H1 (cell line): Measurements from ENCODE around the gene MPC1. TPM values are rescaled to one million over a fixed set of nuclear protein-coding genes. Genes with fewer than 3 reads are reported as not detected.

ENCODE experiments used
- CTCF ChIA-PET: fragments of 300-600 bp; sonication (Branson Sonifier 250); formaldehyde crosslinking; loops from one replicate; lab custom pipeline; 2021; ENCODE audit not compliant: partially characterized antibody; lab: Charles Lee
- POLR2A ChIA-PET: fragments of 300-600 bp; sonication (Branson Sonifier 250); formaldehyde crosslinking; loops from one replicate; lab custom pipeline; 2021; ENCODE audit warnings: inconsistent platforms; ENCODE audit not compliant: partially characterized antibody; lab: Charles Lee
- DNase-seq, 2 experiments: peaks; one replicate each; pipeline versions ENCODE4 v3.0.0 to v3.0.0-alpha.2; 2010 to 2022; ENCODE audit warnings: low spot score in 2 of 2, low read depth in 1 of 2, mixed read lengths in 1 of 2
- FAIRE-seq: peaks from 2 replicates; lab custom pipeline; 2011; peaks lifted over from hg19 to GRCh38; lab: Jason Lieb, UNC
- H2AFZ ChIP-seq: 2 replicates; pipeline ENCODE4 v1.8.1; 2012; ENCODE audit warnings: low read length, inconsistent platforms
- H2AK5ac ChIP-seq: 2 replicates; pipeline ENCODE4 v1.6.1; 2013; ENCODE audit warnings: low read depth, low read length
- H2BK120ac ChIP-seq: replicated peaks from 2 replicates; pipeline ENCODE3; 2013; ENCODE audit warnings: low read depth, low read length, inconsistent platforms
- H2BK12ac ChIP-seq: 2 replicates; pipeline ENCODE4 v1.6.1; 2013; ENCODE audit warnings: low read depth, low read length
- H2BK15ac ChIP-seq: 2 replicates; pipeline ENCODE4 v1.6.1; 2013; ENCODE audit warnings: low read length
- H2BK20ac ChIP-seq: 2 replicates; pipeline ENCODE4 v1.6.1; 2013; ENCODE audit warnings: low read length
- H2BK5ac ChIP-seq: 2 replicates; pipeline ENCODE4 v1.6.1; 2013; ENCODE audit warnings: low read depth, low read length
- H3K14ac ChIP-seq: 2 replicates; pipeline ENCODE4 v1.6.1; 2013; ENCODE audit warnings: inconsistent platforms; ENCODE audit not compliant: insufficient read length
- H3K18ac ChIP-seq: 2 replicates; pipeline ENCODE4 v1.6.1; 2013; ENCODE audit warnings: low read length; ENCODE audit errors: extremely low read depth
- H3K23ac ChIP-seq: 2 replicates; pipeline ENCODE4 v1.6.1; 2013; ENCODE audit warnings: inconsistent platforms; ENCODE audit not compliant: insufficient read length
- H3K23me2 ChIP-seq: 2 replicates; pipeline ENCODE4 v1.6.1; 2013; ENCODE audit warnings: low read depth, low read length
- H3K27ac ChIP-seq: 2 replicates; pipeline ENCODE4 v1.6.1; 2011; ENCODE audit warnings: low read depth, low read length, inconsistent platforms
- H3K27me3 ChIP-seq, 4 experiments: replicated peaks in 1 of 4; 1 replicate in 1 of 4; 2 replicates in 3 of 4; pipeline versions ENCODE4 v1.6.1 to v1.8.1; 2011 to 2013; ENCODE audit warnings: low read length in 3 of 4, mild to moderate bottlenecking in 3 of 4, inconsistent platforms in 2 of 4, mixed read lengths in 2 of 4, moderate library complexity in 1 of 4; ENCODE audit not compliant: control insufficient read depth in 3 of 4, insufficient read depth in 3 of 4; ENCODE audit errors: extremely low read depth in 1 of 4
- H3K36me3 ChIP-seq, 4 experiments: 2 replicates each; pipeline versions ENCODE4 v1.6.1 to v1.8.1; 2011 to 2013; ENCODE audit warnings: mild to moderate bottlenecking in 4 of 4, low read length in 3 of 4, moderate library complexity in 2 of 4, control low read depth in 1 of 4, inconsistent platforms in 1 of 4; ENCODE audit not compliant: insufficient read depth in 4 of 4, control insufficient read depth in 2 of 4
- H3K4ac ChIP-seq: replicated peaks from 2 replicates; pipeline ENCODE3; 2013; ENCODE audit warnings: low read length, low read depth, mixed read lengths, inconsistent platforms; ENCODE audit not compliant: insufficient read length
- H3K4me1 ChIP-seq, 4 experiments: replicated peaks in 1 of 4; 1 replicate in 1 of 4; 2 replicates in 3 of 4; pipeline versions ENCODE4 v1.6.1 to v1.8.1; 2011 to 2013; ENCODE audit warnings: low read length in 3 of 4, inconsistent platforms in 2 of 4, mixed read lengths in 1 of 4; ENCODE audit not compliant: insufficient read depth in 4 of 4, control insufficient read depth in 3 of 4
- H3K4me2 ChIP-seq, 2 experiments: 2 replicates each; pipeline versions ENCODE4 v1.6.1 to v1.8.1; 2011 to 2013; ENCODE audit warnings: low read depth in 2 of 2, low read length in 2 of 2, control low read depth in 1 of 2, inconsistent platforms in 1 of 2, mild to moderate bottlenecking in 1 of 2; ENCODE audit not compliant: insufficient read depth in 1 of 2
- H3K4me3 ChIP-seq, 4 experiments: fragments of 200-600, 300-600 bp in 1 of 4; sonication (generic), shearing (Covaris generic), sonication (Bioruptor Twin) in 1 of 4; 2 replicates each; pipeline versions ENCODE4 v1.5.1 to v1.8.1; 2011 to 2016; ENCODE audit warnings: low read length in 4 of 4, low read depth in 3 of 4, control low read depth in 2 of 4, inconsistent platforms in 2 of 4, mild to moderate bottlenecking in 2 of 4, mixed read lengths in 1 of 4, moderate library complexity in 1 of 4; ENCODE audit not compliant: insufficient read depth in 2 of 4; ENCODE audit errors: extremely low read depth in 1 of 4
- H3K56ac ChIP-seq: replicated peaks from 2 replicates; pipeline ENCODE3; 2013; ENCODE audit warnings: low read depth, mild to moderate bottlenecking, mixed read lengths, low read length, inconsistent platforms; ENCODE audit not compliant: insufficient read length
- H3K79me1 ChIP-seq: 2 replicates; pipeline ENCODE4 v1.6.1; 2013; ENCODE audit warnings: low read depth, low read length, control low read depth
- H3K79me2 ChIP-seq, 2 experiments: 2 replicates each; pipeline versions ENCODE4 v1.6.1 to v1.8.1; 2012 to 2013; ENCODE audit warnings: low read length in 2 of 2, mild to moderate bottlenecking in 2 of 2, inconsistent platforms in 1 of 2; ENCODE audit not compliant: insufficient read depth in 2 of 2, control insufficient read depth in 1 of 2
- H3K9ac ChIP-seq, 4 experiments: replicated peaks in 1 of 4; 1 replicate in 1 of 4; 2 replicates in 3 of 4; pipeline versions ENCODE4 v1.6.1 to v1.8.1; 2011 to 2013; ENCODE audit warnings: low read depth in 3 of 4, low read length in 3 of 4, control low read depth in 2 of 4, mild to moderate bottlenecking in 2 of 4, moderate library complexity in 2 of 4, inconsistent platforms in 1 of 4; ENCODE audit errors: extremely low read depth in 1 of 4
- H3K9me3 ChIP-seq, 2 experiments: 2 replicates each; pipeline versions ENCODE4 v1.6.1 to v1.8.1; 2012 to 2013; ENCODE audit warnings: mild to moderate bottlenecking in 2 of 2, moderate library complexity in 2 of 2, control low read depth in 1 of 2, inconsistent platforms in 1 of 2, low read depth in 1 of 2, low read length in 1 of 2, mixed read lengths in 1 of 2; ENCODE audit not compliant: insufficient read depth in 2 of 2
- H4K20me1 ChIP-seq, 2 experiments: replicated peaks in 1 of 2; 2 replicates each; pipeline versions ENCODE3 to v1.8.1; 2011 to 2013; ENCODE audit warnings: inconsistent platforms in 2 of 2, low read length in 2 of 2, mild to moderate bottlenecking in 1 of 2; ENCODE audit not compliant: insufficient read depth in 2 of 2, control insufficient read depth in 1 of 2
- H4K5ac ChIP-seq: 2 replicates; pipeline ENCODE4 v1.6.1; 2013; ENCODE audit warnings: low read length, low read depth, mixed read lengths, inconsistent platforms; ENCODE audit not compliant: insufficient read length
- H4K8ac ChIP-seq: 2 replicates; pipeline ENCODE4 v1.8.0; 2013; ENCODE audit warnings: mild to moderate bottlenecking, moderate library complexity, low read length, inconsistent platforms; ENCODE audit not compliant: insufficient read depth; ENCODE audit errors: extremely low read depth
- H4K91ac ChIP-seq: replicated peaks from 2 replicates; pipeline ENCODE3; 2013; ENCODE audit warnings: low read length, mixed read lengths, inconsistent platforms; ENCODE audit not compliant: insufficient read length
- BCL11A ChIP-seq, 2 experiments: IDR thresholded peaks; one replicate each; pipeline ENCODE4 v1.6.1; 2011; ENCODE audit warnings: low read depth in 2 of 2, low read length in 2 of 2, mild to moderate bottlenecking in 2 of 2
- BRCA1 ChIP-seq: IDR thresholded peaks from 2 replicates; pipeline ENCODE4 v1.6.1; 2012; ENCODE audit warnings: low read depth, low read length, improper control_type of control experiment
- CEBPB ChIP-seq: IDR thresholded peaks from 2 replicates; pipeline ENCODE4 v1.6.1; 2012; ENCODE audit warnings: low read depth, low read length
- CTBP2 ChIP-seq: IDR thresholded peaks from 2 replicates; pipeline ENCODE4 v1.7.0; 2011; ENCODE audit warnings: borderline replicate concordance, mild to moderate bottlenecking, moderate library complexity, mixed read lengths, low read length; ENCODE audit not compliant: insufficient read depth, insufficient read length
- GTF2F1 ChIP-seq: IDR thresholded peaks from 2 replicates; pipeline ENCODE4 v1.6.1; 2012; ENCODE audit warnings: low read depth, low read length, improper control_type of control experiment, borderline replicate concordance
- POU5F1 ChIP-seq: IDR thresholded peaks from 2 replicates; pipeline ENCODE4 v1.6.1; 2011; ENCODE audit warnings: low read depth, mild to moderate bottlenecking, low read length, moderate library complexity
- RBBP5 ChIP-seq: IDR thresholded peaks from 2 replicates; pipeline ENCODE4 v1.7.1; 2012; ENCODE audit warnings: low read depth, mild to moderate bottlenecking, inconsistent platforms, low read length, moderate library complexity, borderline replicate concordance
- SIRT6 ChIP-seq: IDR thresholded peaks from one replicate; pipeline ENCODE4 v1.7.1; 2012; ENCODE audit warnings: low read length, inconsistent platforms
- TAF7 ChIP-seq: optimal IDR thresholded peaks from 2 replicates; pipeline ENCODE3; 2011; ENCODE audit warnings: low read depth, mild to moderate bottlenecking, inconsistent platforms, low read length, moderate library complexity, borderline replicate concordance
- WGBS, 2 experiments: shearing (Covaris generic) in 1 of 2; methylation state at CpG; one replicate each; pipeline versions ENCODE4 v1.1.6 to v1.1.7; 2013 to 2015; ENCODE audit warnings: low lambda C conversion rate in 2 of 2, mixed read lengths in 2 of 2, inconsistent platforms in 1 of 2, low coverage in 1 of 2, missing lambda C conversion rate in 1 of 2; ENCODE audit not compliant: insufficient replicate concordance in 2 of 2, insufficient coverage in 1 of 2, insufficient read length in 1 of 2; ENCODE audit errors: extremely low coverage in 1 of 2, missing lambda C conversion rate in 1 of 2; 5-methylcytosine and 5-hydroxymethylcytosine counted together
- polyA plus RNA-seq, 7 experiments: library from polyadenylated mRNA; depleted of rRNA in 3 of 7; stranded (reverse) in 5 of 7; unstranded in 2 of 7; fragments of >200 nt in 5 of 7; fragments of 200-250 nt in 2 of 7; gene quantifications; 1 replicate in 5 of 7; 2 replicates in 1 of 7; 4 replicates in 1 of 7; pipeline versions ENCODE4 v1.2.1 to v1.2.3, GENCODE V29; 2011 to 2013; ENCODE audit warnings: missing spikeins in 2 of 7, mixed read lengths in 2 of 7
- total RNA-seq: library from RNA; stranded (reverse); fragmentation: NEBNext Ultra II Directional; extraction: Animal tissue kit (Norgen Biotek cat#: 25700); gene quantifications from 2 replicates; pipeline ENCODE4 v1.2.1, GENCODE V29; 2021

The MPC1 gene
- total and polyA plus RNA-seq, 2 of the 8 experiments (the other 6 are each of a cell fraction or from before 2014, with no cell fraction given) = 10.2 to 12.6 TPM

DNA sequence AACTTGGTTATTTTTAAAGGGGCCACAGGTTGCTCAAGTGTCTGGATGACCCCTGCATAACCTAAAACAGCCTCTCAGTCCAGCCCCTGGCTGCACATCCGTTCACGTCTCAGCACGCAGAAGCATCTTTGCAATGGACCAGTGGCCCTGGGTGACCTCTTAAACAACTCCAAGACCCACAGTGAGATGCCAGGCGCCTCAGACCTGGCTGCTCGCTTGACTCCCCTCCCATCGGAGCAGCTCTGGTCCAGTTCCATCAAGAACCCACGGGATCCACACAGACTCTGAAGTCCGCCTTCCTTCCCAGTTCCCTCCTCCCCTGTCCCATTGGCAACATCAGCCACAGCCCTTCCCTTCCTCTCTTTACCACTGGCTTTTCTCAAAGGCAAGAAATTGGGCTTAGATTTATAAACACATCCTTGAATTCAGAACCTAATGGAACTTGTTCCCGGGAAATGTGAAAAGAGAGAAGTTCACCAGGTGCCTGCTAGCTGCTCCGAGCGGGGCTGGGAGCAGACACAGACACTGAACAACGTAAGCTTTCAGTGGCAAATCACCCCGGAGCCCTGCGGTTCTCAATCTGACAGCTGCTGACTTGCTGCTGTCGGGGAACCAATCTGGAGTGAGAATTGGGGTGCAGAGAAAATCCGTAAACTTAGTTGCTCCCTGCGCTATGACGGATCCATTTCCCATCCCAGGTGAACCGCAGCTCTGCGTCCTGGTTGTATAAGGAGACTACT is 39.6 kb upstream of the MPC1 start:
- no peak for TF ChIP-seq CTBP2
- no peak for TF ChIP-seq GTF2F1
- no peak for TF ChIP-seq POU5F1
- no peak for TF ChIP-seq SIRT6
- no peak for TF ChIP-seq CEBPB
- TF ChIP-seq BRCA1 = no peak
- no peak for TF ChIP-seq RBBP5
- TF ChIP-seq TAF7 = no peak
- TF ChIP-seq BCL11A (IDR thresholded peaks at IDR 0.05; ENCODE audit: low read depth in 2 of 2, low read length in 2 of 2) = no peak
- H3K23me2 ChIP-seq = no peaks in the 10 kb centered on the region
- H3K14ac ChIP-seq = no peak overlapping the region
- H4K5ac ChIP-seq = no peak overlapping the region
- no peaks in the 10 kb centered on the region for H3K4me1 ChIP-seq
- H2BK12ac ChIP-seq = no peak overlapping the region
- H4K8ac ChIP-seq = no peak overlapping the region
- ChIA-PET CTCF (interaction anchor here (1.0 to 1.2 kb wide), 2 partner anchors 16 to 140 kb away, joined by 3 read pairs; no protein-coding TSS in a partner anchor), POLR2A (interaction anchor here (1.0 kb wide), 1 partner anchor 16 kb away, joined by 3 read pairs; no protein-coding TSS in a partner anchor)
- no peak overlapping the region for H2AFZ ChIP-seq
- no peaks in the 10 kb centered on the region for H3K79me2 ChIP-seq
- no peak overlapping the region for H3K18ac ChIP-seq
- H3K79me1 ChIP-seq = no peaks in the 10 kb centered on the region
- H3K9me3 ChIP-seq = no peaks in the 10 kb centered on the region
- no peak overlapping the region for H2AK5ac ChIP-seq
- no peak overlapping the region for H3K9ac ChIP-seq
- H3K27ac ChIP-seq = no peak overlapping the region
- H4K20me1 ChIP-seq = peaks cover 0 to 3% of the 10 kb centered on the region in 2 experiments
- H3K4me2 ChIP-seq = no peak overlapping the region
- H3K23ac ChIP-seq = no peak overlapping the region
- no peak overlapping the region for H4K91ac ChIP-seq
- H3K4me3 ChIP-seq = no peak overlapping the region
- no peak overlapping the region for H3K56ac ChIP-seq
- H3K36me3 ChIP-seq = peaks cover 4 to 7% (median 4%) of the 10 kb centered on the region in 4 experiments; a peak in 6 of 8 replicates
- no peak for DNase-seq
- no peaks in the 10 kb centered on the region for H3K27me3 ChIP-seq
- no peak overlapping the region for H2BK15ac ChIP-seq
- no peak overlapping the region for H2BK5ac ChIP-seq
- no peak overlapping the region for H2BK120ac ChIP-seq
- no peak overlapping the region for H3K4ac ChIP-seq
- H2BK20ac ChIP-seq = no peak overlapping the region
- 93% methylated on average over 20 of the region's 20 CpGs; no CpG with 5 or more reads in 1 of the 2 experiments for WGBS, 2 experiments
- FAIRE-seq = no peak
